Measurements from ENCODE around the gene UROC1.
"Not testable (repeated sequence)": the region's sequence is repeated elsewhere in the genome, so short reads cannot be mapped to it uniquely, and the experiment has no call there.

UROC1 gene

DNA sequence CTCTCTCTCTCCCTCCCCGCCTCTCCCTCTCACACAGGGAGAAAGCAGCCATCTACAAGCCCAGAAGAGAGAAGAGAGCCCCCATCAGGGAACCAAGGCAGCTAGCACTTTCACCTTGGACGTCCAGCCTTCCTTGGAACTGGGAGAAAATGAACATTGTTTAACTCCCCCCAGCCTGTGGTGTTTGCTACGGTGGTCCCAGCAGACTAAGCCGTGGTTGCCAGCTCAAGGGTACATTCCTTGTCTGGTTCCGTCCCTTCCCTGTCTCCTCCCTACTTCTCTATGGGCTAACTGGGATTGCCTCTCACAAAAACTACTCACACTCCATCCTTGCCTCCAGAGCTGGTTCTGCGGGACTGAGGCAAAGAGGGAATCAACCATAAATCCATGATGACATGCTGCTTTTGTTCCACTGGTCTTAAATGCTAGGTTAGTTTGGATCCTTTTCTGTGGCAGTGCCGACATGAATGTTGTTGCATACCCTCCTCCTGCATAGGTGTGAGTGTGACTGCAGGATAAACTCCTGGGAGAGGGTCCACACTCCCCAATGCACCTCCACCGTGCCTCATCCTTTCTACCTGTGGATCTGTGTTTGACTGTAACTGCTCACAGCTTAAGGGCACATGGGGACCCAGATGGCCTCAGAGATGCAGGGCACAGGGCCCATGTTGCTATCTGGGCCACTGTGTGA is 29.1 kb upstream of the UROC1 start:
- DNase-seq (ENCODE audit: low read depth), result no peak

GRCh38 chr3:126546013-126546412 is 28.4 kb upstream of the UROC1 start:
- no peak for DNase-seq (ENCODE audit: low read depth)

GRCh38 chr3:126545544-126545943 is 28.0 kb upstream of the UROC1 start:
- DNase-seq (ENCODE audit: low read depth), result no peak

- no peak for DNase-seq (ENCODE audit: low read depth)
Observed at GRCh38 chr3:126544596-126545281, 27.2 kb upstream of the UROC1 start.

GRCh38 chr3:126543457-126544061 is 26.0 kb upstream of the UROC1 start:
- no peak for DNase-seq (ENCODE audit: low read depth)

DNA sequence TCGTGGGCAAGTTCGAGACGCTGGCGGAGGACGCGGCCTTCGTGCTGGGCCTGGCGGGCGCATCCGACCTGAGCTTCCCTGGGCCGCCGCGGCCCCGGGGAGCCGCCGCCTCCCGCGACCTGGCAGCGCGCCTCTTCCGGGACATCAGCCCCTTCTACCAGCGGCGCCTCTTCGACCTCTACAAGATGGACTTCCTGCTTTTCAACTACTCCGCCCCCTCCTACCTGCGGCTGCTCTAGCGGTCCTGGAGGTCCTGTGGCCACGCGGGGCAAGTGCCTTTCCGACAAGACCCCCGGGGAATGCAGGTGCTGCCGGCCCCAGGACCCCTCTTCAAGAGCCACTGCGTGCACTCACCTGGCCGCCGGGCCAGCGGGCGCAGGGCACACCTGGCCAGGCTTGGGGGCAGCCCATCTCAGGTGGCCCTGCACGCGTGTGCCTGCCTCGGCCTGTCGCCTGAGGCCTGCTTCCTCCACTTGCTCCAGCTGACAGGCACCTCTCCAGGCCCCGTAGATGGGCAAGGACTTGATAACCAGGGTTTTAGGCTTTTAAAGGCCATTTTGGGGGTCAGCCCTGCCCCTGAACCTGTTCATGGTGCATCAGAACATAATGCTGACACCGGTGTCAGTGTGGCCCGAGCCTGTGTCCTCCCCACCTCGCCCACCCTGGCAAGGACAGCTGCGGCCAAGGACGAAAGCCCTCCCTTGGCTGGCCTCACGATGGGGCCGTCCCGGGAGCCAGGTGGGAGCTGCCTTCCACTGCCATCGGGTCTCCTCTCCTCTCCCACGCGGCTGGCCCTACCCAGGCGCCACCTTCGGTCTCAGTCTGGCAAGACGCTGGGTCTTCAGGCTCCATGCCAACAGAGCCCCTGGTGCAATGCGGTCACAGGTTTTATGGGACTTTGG is 25.0 kb upstream of the UROC1 start:
- no peak for DNase-seq (ENCODE audit: low read depth)

- no peak for DNase-seq (ENCODE audit: low read depth)
Observed at GRCh38 chr3:126541628-126542339, 24.2 kb upstream of the UROC1 start.

- DNase-seq (ENCODE audit: low read depth), result no peak
Observed at GRCh38 chr3:126540951-126541627, 23.5 kb upstream of the UROC1 start.

- no peak for DNase-seq (ENCODE audit: low read depth)
Observed at GRCh38 chr3:126540342-126540849, 22.8 kb upstream of the UROC1 start.

- DNase-seq (ENCODE audit: low read depth), result no peak
Observed at GRCh38 chr3:126539558-126540250, 22.1 kb upstream of the UROC1 start.

- DNase-seq (ENCODE audit: low read depth), result no peak
Observed at GRCh38 chr3:126538966-126539365, 21.4 kb upstream of the UROC1 start.

DNA sequence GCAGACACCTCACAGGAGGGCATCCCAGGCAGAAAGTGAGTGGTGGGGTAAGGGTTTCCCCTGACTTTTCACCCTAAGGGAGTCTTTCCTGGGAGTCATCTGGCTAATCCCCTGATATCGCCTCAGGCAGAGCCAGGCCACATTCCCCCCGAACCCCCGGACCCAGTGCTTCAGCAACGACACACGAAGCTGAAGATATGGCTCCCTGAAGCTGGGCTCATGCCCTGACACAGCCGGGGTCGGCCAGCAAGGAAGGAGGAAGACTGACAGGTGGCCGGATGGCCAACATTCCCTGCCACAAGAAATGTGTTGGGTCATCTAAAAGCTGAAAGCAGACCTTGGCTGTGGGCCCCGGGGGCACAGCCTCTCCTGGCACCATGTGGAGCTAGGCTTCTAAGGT is 20.7 kb upstream of the UROC1 start:
- DNase-seq (ENCODE audit: low read depth), result no peak

- no peak for DNase-seq (ENCODE audit: low read depth)
Observed at GRCh38 chr3:126537730-126538281, 20.2 kb upstream of the UROC1 start.

- DNase-seq (ENCODE audit: low read depth), result no peak
Observed at GRCh38 chr3:126537116-126537729, 19.6 kb upstream of the UROC1 start.

DNA sequence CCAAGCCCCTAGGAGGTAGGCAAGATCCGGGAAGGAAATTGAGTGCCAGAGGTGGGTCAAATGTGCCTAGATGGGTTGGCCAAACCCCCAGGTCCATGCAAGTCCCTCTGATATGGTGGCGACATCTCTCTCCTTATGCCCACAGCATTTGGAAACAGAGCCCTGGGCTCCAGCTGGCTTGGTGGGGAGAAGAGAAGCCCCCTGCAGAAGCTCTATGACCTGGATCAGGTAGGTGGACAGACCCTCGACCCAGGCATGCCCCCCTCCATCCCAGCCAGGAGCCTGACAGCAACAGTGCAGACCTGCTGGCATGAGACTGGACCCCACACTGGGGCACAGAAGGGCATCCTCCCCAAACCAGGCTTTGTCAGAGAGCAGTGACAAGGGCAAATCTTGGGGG is 18.6 kb upstream of the UROC1 start:
- DNase-seq (ENCODE audit: low read depth), result no peak

GRCh38 chr3:126535636-126536035 is 18.1 kb upstream of the UROC1 start:
- no peak for DNase-seq (ENCODE audit: low read depth)

DNA sequence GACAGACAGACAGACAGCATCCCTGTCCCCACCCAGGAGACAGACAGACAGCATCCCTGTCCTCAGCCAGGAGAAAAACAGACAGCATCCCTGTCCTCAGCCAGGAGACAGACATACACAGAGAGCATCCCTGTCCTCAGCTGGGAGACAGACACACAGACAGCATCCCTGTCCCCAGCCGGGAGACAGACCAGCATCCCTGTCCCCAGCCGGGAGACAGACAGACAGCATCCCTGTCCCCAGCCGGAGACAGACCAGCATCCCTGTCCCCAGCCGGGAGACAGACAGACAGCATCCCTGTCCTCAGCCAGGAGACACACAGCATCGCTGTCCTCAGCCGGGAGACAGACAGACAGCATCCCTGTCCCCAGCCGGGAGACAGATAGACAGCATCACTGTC is 17.1 kb upstream of the UROC1 start:
- DNase-seq (ENCODE audit: low read depth), result not testable (repeated sequence)

GRCh38 chr3:126533506-126533905 is 15.9 kb upstream of the UROC1 start:
- DNase-seq (ENCODE audit: low read depth), result no peak

DNA sequence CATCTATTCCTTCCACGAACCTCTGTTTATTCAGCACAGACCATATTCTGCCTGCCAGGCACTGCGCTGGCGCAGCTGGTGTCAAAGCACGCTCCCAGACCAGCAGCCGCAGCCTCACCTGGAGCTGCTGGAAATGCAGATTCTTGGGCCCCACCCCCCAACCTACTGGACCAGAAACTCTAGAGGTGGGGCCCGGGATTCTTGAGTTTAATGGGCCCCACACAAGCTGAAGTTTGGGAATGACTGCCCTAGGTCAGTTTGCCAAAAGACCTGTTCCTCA is 13.4 kb upstream of the UROC1 start:
- DNase-seq (ENCODE audit: low read depth), result no peak
